ENCODE data around the gene GRAMD4.

Gene GRAMD4

DNA sequence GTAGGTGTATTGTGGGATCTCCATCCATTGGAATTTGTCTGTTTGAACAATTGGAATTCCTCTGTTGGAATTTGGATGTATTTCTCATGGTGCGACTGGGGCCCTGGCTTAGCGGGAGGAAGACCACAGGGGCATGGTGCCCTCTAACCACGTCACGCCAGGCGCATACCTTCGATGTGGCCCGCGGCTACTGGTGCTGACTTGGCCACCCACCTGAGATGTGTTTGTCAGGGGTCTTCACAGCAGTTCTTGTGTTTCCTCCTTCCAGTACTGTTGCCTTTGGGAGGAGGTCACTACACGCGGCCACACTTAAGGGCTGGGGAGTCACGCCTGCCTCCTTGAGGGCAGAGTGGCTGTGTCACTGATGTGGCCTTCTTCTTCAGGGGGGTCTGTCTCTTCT lies 36.6 kb upstream of the GRAMD4 start:
- DNase-seq (ENCODE audit: low spot score): no peak

DNA sequence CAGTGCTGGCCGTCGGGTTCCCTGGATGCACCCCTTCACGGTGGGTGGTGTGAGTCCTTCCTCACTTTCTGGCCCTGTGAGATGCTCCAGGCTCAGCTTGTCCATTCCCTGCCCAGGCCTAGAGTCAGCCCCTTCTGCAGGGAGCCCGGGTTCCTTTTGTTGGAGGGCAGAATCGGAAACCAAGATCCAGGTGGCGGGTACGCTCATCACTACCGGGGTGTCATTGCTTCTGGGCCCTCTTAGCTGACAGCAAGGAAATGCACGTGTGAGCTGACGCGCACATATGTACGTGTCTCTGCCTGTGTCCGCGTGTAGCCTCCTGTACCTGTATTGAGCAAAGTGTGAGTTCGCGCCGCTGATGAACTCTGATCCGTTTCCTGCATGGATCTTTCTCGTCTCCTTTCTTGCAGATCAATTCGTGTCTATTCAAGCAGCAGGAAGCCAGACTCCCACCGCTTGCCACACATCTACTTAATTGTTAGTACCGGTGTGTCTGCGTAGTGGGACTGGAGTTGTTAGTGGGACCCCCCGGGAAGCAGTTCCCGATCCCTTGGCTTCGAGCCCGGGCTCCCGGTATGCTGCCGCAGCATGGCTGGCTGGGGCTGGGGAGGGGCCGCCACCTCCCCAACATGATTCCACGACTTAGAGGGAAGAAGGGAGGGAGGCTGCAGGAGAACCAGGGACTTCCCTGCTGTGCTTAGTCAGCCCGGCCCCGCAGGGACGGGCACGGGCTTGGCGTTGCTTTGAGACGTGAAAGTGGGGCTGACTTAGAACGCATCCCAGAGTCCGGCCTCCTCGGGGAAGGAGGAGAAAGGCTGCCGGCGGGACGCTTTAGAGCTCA lies 35.9 kb upstream of the GRAMD4 start:
- no peak for DNase-seq (ENCODE audit: low spot score)

DNA sequence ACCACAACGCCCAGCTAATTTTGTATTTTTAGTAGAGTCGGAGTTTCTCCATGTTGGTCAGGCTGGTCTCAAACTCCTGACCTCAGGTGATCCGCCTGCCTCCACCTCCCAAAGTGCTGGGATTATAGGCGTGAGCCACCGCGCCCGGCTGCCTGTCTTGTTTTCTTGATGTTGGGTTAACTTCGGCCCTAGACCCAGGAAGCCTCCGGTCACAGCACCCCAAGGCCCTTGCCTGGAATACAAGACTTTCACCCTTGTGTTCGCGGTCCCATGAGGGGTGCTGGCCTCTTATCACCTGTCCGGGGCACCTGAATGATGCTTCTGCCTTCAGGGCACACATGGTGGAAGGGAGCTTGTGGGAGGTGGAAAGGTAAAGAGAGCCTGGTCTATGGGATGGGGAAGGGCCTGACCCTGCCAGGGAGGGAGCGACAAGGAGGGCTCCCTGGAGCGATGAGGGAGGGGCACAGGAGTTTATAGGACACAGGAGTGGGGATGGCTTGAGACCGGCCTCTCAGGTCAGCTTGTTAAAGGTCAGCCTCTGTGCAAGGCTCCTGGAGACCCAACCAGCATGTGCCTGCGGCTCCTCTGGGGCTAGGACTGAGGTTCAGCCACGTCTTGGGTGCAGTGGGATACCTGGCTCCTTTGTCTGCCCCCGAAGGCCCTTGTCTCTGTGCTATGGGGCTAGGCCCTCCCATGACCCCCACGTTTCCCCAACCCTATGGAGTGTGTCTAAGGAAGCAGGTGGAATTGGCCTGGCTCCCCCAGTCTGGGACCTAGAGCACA lies 34.7 kb upstream of the GRAMD4 start:
- DNase-seq (ENCODE audit: low spot score): no peak

DNA sequence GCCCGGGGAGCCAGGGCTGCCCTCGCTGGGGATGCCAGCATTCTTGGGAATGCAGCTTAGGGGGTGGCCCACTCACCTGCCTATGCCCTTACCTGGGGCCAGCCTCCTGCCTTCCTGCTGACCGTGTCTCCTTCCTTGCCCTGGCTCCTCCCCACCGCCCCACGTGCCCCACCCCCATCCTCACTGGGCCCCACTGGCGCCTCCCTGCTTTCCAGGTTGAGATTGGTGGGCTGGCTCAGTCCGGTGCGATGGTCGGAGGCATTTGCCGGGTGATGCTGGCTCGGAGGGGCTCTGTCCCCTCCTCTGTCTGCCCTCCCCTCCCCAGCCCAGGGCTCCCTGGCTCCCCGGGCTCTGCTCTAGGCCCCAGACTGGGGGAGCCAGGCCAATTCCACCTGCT lies 34.1 kb upstream of the GRAMD4 start:
- no peak for DNase-seq (ENCODE audit: low spot score)

DNA sequence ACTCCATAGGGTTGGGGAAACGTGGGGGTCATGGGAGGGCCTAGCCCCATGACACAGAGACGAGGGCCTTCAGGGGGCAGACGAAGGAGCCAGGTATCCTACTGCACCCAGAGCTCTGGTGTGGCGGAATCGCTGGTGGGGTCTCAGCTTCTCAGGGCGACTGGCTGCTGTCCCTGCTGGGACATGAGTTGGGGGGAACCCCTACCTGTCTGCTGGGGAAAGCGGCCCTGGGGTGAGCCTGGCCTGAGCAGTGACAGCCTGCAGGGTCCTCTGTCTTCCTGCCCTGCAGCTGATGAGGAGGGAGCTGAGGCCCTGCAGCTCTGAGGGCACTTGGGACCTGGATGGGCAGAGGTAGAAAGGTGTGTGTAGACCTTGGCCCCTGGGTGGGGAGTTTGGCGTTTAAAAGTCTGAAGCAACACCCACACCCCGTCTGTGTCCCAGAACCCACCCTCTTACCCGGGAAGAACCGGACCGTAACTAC lies 33.6 kb upstream of the GRAMD4 start:
- DNase-seq (ENCODE audit: low spot score): no peak

DNA sequence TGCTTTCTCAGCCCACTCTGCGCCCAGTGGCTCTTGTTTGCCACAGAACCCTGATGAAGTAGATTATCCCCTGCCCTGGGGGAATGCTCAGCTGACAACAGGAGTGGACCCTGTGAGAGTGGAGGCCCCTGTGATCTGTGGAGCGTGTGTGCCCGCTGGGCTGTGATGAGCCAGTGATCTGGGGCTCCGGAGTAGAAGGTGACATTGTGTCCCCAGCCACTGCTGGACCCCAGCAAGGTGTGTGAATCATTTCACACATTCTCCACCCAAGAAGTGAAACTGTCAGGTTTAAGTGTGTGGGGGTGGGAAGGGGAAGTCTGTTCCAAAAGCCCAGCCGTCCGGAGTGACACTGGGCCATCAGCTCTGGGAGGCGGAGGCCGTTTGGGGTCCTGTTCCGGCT lies 33.1 kb upstream of the GRAMD4 start:
- no peak for DNase-seq (ENCODE audit: low spot score)

DNA sequence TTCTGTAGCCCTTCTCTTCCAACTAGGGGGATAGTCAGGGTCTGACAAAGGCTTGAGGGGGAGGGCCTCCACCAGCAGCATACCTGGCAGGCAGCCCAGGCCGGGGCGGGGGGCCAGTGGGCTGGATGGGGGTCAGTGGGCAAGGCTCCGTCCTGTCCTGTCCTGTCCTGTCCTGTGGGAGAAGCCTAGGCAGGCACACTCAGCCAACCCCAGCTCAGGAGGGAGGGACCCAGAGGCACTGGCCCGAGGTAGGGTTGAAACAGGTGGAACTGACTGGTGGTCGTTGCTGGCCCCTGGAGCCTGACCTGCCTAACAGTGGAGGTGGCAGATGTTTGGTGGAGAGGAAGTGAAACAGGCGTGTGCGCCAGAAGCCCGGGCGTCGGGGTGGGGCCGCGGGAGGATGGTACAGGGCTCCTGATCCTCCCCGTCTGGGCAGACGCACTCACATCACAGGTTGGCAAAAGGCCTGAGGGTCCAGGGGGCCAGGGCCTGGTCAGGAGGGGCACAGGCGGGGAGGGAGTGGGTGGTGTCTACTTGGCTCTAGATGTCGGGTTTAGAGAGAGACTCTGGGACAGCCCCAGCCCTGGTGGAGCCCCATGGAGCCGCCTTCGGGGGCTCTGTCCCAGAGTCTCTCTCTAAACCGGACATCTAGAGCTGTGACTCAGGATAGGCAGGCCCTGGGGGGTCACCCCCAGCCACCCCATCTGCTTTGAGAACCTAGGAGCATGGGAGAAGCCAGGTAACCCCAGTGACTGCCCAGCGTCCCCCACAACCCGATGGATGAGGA lies 32.5 kb upstream of the GRAMD4 start:
- DNase-seq (ENCODE audit: low spot score): no peak

DNA sequence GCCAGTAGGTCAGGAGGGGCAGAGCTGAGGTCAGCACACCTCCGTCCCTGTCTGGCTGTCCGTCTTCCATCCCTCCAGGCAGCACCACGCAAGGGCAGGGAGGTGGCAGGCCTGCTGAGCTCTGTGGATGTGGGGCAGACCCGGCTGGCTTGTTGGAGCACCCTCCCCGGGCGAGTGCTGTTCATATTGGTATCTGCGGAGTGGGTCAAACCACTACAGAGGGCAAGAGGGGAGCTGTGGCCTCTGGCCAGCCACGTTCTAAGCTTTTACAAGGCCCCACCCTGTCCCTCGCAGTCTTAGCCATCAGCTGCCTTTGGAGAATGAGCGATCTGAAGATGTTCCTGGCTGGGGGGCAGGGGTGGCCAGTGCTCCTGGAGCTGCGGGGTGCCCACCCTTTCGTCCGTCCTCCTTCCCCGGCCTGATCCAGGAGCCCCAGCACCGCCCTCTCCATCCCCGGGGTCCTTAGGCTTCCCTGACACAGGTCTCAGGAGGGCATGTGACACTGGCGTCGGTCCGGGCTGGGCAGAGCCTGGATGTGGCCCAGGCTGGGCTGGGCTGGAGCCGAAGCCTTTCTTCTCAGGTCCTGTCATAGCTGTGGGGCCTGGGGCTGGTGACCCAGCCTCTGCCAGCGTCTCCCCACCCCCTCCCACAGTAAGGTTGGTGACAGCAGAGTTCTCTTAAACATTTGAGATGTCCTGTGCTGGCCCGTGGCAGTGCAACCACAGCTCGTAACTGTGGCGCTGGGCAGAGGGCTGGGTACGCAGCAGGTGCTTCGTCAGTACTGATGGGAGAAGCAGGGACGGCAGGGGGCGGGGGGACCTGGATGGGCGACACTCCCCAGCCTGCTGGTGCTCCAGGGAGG lies 31.7 kb upstream of the GRAMD4 start:
- no peak for DNase-seq (ENCODE audit: low spot score)

DNA sequence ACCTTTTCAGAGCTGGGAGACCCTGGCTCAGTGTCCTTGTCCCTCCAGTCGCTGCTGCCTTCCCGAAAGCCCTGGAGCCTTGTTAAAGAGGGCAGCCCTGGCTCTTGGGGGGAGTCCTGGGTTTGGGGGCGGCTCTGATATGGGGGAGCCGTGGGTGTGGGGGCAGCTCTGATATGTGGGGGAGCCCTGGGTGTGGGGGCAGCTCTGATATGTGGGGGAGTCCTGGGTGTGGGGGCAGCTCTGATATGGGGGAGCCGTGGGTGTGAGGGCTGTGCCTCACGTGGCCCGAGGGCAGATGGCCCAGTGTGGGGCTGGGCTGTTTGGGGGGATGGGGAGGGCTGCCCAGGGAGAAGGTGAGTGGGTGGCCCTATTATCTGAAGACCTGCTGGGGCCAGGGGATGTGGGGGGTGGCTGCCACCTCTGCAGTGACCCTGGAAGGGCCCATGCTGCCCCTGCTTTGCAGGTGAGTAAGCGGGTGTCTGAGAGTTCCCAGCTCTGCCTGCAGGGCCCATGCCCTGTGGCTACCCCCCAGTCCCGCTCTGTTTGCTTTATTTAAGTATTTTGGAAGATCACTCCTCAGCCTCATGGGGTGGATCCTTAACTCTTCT lies 30.9 kb upstream of the GRAMD4 start:
- no peak for DNase-seq (ENCODE audit: low spot score)

DNA sequence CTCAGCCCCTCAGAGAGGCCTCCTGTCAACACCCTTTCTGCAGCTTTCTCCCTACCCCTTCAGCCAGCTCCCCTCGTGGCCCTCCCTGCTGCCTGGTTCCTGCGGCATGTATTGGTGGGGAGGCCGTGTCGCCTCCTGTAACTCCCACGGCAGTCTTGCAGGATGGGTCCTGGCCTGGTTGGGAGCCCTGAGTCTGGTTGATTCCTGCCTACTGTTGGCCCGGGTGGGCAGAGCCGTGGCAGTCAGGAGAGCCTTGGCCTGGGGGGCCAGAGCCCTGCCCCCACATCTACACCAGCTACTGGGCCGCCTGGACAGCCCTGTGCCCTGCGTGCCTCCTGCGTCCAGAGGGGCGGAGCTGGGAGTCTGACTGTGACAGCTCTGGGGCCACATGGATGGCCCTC lies 30.3 kb upstream of the GRAMD4 start:
- no peak for DNase-seq (ENCODE audit: low spot score)

DNA sequence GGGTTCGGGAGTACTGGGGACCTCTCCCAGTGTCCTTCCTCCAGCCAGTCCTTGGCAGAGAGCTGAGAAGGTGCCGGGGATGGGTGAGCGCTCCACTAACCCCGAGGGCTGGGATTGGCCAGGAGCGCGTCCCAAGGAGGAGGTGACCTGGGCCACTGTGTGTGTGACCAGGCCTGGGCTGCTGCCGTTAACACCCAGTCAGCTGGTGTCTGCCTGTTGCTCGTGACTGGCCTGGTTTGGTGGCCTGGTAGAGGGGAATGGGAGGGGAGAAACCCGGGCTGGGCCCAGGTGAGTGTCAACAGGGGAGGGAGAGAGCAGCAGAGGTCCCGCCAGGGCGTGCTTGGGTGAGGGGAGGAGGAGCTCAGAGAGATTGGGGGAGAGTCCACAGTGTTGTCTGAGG lies 29.9 kb upstream of the GRAMD4 start:
- DNase-seq (ENCODE audit: low spot score): no peak

DNA sequence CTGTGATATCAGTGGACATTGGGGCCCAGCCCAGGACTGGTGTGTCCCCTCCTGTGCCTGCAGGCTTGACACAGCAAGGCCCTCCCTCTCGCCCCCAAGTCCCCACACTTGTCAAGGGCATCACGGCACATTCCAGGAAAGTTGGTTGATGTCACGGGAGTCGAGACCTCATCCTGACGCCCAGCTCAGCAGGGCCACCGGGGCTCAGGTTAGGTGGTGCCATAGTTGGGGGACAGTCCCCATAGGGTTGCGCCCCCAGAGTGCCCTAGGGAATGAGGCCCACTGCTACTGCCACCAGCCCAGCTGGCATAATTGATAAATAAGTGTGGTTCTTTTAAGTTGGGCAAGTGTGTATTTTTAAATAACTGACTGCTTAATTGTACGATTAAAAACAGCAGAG lies 28.3 kb upstream of the GRAMD4 start:
- DNase-seq (ENCODE audit: low spot score): no peak

DNA sequence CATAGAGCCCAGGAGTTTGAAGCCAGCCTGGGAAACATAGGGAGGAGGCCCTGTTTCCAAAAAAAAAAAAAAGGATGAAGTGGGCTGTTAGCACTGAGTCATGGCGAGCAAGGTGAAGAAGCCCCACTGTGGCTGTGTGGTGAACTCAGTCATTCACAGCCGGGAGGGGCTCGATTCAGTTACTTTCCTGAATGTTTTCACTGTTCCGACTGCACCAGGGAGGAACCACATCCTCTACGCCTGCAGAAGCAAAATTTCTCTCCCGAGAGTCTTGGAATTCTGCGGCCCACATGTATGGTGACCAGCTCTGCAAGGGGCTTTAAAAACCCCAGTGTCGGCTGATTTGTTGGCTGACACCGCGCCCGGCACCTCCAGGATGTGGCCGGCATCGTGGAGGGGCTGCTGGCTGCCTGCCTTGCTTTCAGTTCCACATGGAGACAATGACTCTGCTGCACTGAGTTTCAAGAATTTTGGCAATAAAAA lies 27.8 kb upstream of the GRAMD4 start:
- DNase-seq (ENCODE audit: low spot score): peak; percentile 69

DNA sequence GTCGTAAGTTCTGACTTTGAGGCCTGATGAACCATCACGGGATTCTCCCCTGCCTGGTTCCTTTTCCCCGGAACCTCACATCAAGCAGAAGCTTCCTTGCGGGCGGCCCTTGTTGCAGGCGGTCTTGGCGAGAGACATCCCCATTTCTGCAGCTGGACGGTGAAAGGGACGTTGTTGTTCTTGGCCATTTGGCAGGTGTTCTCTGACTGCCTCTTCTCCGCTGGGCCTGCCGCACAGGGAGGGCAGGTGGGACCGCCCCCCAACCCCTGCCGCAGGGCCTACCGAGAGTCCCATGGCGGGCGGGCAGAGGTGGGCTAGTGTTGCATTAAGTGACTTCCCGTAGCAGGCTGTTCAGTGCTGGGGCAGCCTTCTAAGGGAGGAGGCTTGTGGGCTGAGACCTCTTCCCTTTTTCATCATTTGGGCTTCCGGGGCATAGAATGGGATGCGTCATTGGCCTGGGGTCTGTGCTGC lies 26.9 kb upstream of the GRAMD4 start:
- peak; percentile 52 for DNase-seq (ENCODE audit: low spot score)

DNA sequence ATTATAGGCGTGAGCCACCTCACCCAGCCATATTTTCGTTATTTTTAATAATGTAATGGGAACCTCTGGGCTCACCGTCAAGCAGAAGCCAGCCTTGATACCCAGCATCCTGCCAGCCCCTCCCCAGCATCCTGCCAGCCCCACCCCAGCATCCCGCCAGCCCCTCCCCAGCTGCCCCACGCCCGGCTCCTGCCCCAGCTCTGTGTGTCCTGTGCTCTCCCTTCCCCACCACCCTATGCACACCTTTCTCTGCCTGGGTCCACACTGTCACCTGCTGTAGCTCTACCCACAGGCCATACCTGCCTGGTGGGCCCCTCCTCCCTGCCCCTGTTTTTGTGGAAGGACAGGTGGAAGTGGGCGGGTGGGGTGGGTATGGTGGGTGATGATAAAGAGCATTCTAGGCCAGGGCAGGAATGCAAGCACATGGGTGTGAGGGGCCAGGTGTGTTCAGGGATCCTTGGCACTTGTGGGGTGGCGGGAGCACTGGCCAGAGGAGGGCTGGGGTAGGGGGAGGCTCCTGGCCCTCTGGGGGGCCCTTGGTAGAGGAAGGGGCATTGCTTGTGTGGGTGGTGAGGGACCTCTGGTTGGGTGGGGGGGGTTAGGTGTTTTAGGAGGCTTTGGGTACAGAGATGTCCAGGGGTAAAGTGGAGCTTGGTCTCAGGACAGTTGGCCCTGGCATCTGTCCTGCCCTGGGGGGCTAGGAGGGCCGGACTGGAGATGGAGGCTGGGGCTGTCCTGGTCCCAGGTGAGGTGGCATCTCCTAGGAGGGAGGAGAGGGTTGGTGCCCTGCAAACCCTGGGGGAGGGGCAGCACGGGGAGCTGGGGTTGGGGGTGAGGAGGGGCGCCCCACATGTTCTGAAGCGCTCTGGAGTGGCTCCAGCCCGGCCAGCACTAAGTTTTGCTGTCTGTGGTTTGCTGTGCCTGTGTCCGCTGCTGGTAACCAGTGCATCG lies 25.9 kb upstream of the GRAMD4 start:
- no peak for DNase-seq (ENCODE audit: low spot score)

DNA sequence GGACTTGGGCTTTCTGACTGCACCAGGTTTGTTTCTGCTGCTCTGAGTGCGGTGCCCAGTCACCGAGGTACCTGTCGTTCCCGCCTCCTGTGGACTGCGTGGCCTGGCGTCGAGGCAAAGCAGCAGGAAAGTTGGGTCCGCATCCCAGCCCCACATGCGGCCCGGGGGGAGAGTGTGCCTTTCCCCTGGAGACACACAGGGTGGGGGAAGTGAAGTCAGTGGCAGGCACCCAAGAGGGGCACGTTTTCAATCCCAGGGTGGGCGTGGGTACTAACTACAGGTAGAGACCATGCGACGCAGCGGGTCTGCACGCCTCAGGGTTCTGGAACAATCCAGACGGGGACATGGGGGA lies 25.3 kb upstream of the GRAMD4 start:
- no peak for DNase-seq (ENCODE audit: low spot score)

DNA sequence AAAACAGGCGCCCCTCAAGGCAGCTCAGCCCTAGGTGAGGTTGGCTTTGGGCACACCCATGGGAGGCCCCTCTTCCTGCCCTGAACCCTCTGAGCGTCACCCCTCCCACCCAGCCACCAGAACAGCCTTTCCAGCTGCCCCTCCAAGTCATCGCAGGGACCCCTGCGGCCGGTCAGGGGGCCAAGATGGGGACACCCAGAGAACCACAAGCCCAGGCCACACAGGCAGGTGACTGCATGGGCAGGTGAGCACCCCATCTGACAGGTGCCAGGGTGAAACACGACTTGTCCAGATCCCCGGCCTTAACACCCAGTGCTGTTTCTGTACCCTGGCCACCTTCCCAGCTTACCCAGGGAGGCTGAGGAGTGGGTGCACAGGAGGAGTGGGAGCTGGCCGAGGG lies 24.6 kb upstream of the GRAMD4 start:
- no peak for DNase-seq (ENCODE audit: low spot score)

DNA sequence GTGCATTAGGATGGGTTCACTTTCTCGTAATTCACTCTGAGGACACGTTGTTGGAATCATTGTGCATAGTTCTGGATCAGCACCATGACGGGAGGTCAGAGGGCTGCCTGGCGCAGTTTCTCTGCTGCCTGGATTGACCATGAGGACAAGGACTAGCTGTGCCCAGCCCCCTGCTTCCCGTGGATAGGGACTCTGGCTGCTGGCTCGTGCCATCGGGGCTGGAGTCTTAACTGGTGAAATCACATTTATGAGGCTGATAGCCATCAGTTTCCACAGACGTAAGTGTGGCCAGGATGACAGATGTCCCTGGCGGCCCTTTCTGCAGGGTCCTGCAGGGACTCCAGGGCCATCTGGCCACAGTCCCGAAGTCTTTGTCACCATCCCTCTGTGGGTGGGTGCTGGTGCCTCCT lies 24.1 kb upstream of the GRAMD4 start:
- DNase-seq (ENCODE audit: low spot score): no peak

DNA sequence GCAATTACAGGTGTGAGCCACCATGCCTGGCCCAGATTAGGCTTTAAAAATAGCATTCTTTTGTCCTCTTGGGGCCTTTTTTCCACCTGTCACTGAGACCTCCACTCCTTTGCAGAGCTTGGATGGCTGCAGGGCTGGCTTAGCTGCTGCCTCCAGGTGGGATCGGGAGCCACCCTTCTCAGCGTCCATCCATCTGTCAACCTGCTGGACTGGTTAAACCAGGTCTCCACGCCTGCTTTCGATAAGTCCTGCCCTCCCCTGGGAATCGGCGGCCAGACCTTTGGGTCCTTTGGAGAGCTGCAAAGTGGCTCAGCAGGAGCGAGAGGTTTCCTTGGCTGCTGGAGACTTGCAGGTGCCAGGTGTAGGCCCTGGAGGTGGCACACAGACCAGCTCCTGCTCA lies 23.4 kb upstream of the GRAMD4 start:
- DNase-seq (ENCODE audit: low spot score): no peak

DNA sequence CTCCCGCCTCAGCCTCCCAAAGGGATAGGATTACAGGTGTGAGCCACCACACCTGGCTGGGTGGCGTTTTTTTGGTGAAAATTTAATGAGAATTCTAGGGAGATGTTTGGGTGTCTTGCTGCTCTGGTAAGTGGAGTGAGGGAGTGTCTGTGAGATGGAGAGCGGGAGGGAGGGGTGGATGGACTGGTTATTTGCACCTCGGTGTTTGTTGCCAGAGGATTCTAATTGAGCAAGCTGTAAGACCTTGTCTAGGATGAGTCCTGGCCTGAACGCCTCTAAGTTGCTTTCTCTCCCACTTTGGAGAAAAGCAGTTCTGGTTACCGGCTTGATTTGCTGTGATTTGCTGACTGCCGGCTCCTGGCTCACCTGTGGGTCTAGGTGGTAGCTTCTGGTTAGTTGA lies 22.0 kb upstream of the GRAMD4 start:
- DNase-seq (ENCODE audit: low spot score): no peak
